AG04450 (cell line): ENCODE measurements around the gene DSTN. TPM values are rescaled to one million over a fixed set of nuclear protein-coding genes. Genes with fewer than 3 reads are reported as not detected.

Experiments
- CTCF ChIA-PET: fragments of 300-600, 350-600 bp; formaldehyde crosslinking; extraction: SDS; loops from one replicate; lab custom pipeline; 2022; ENCODE audit warnings: antibody characterized with exemption, inconsistent platforms; lab: Charles Lee
- POLR2A ChIA-PET: fragments of 350-600 bp; formaldehyde crosslinking; extraction: SDS; loops from one replicate; lab custom pipeline; 2021; ENCODE audit warnings: antibody characterized with exemption, inconsistent platforms; lab: Yijun Ruan, JAX
- DNase-seq: peaks from one replicate; pipeline ENCODE4 v3.0.0-alpha.2; 2011; ENCODE audit warnings: low read depth, low spot score
- H3K27ac ChIP-seq: one replicate; pipeline ENCODE4 v1.5.1; 2012; ENCODE audit warnings: low read depth, low read length, control low read depth
- H3K27me3 ChIP-seq: one replicate; pipeline ENCODE4 v1.6.0; 2012; ENCODE audit warnings: low read length; ENCODE audit not compliant: control insufficient read depth, insufficient read depth
- H3K4me3 ChIP-seq: 2 replicates; pipeline ENCODE4 v1.5.1; 2011; ENCODE audit warnings: mild to moderate bottlenecking, low read depth, low read length, control low read depth
- H3K9me3 ChIP-seq: 2 replicates; pipeline ENCODE4 v1.5.1; 2012; ENCODE audit warnings: low read length; ENCODE audit not compliant: control insufficient read depth, insufficient read depth
- CTCF ChIP-seq: IDR thresholded peaks from 2 replicates; pipeline ENCODE4 v1.5.1; 2011; ENCODE audit warnings: low read depth, low read length, control low read depth, inconsistent platforms
- polyA plus RNA-seq: library from polyadenylated mRNA; depleted of rRNA; stranded (reverse); fragments of >200 nt; gene quantifications from 2 replicates; pipeline ENCODE4 v1.2.3, GENCODE V29; 2011

The DSTN gene
- polyA plus RNA-seq, 1 experiment, result 414 TPM

GRCh38 chr20:17617868-17618672 is 48.2 kb downstream of the DSTN start:
- CTCF ChIA-PET, result interaction anchor here (0.6 to 2.4 kb wide), 6 partner anchors 16 to 429 kb away, joined by 3 to 11 read pairs (median 4); no protein-coding TSS in a partner anchor

GRCh38 chr20:17618673-17619013 is 48.8 kb downstream of the DSTN start:
- DNase-seq, result no peak
- Histone ChIP-seq H3K4me3 (no peak overlapping the region), H3K27me3 (no peaks in the 10 kb centered on the region), H3K9me3 (no peaks in the 10 kb centered on the region; the same call in 1 of the 2 replicates), H3K27ac (no peak overlapping the region)
- ChIA-PET POLR2A (no interaction called here), CTCF (interaction anchor here (1.0 to 2.4 kb wide), 2 partner anchors 82 to 114 kb away, joined by 4 to 11 read pairs; no protein-coding TSS in a partner anchor)
- no peak for TF ChIP-seq CTCF

More at GRCh38 chr20:17617868-17618672, 48.2 kb downstream of the DSTN start:
- Histone ChIP-seq H3K27me3 (no peaks in the 10 kb centered on the region), H3K4me3 (no peak overlapping the region), H3K27ac (peak overlapping the region; percentile 39), H3K9me3 (no peaks in the 10 kb centered on the region; the same call in 1 of the 2 replicates)
- POLR2A ChIA-PET, result no interaction called here
- TF ChIP-seq CTCF, result no peak
- no peak for DNase-seq

GRCh38 chr20:17619351-17620093 is 49.6 kb downstream of the DSTN start:
- ChIA-PET CTCF (no interaction called here), POLR2A (no interaction called here)
- no peaks in the 10 kb centered on the region for H3K27me3 ChIP-seq
- no peak overlapping the region for H3K27ac ChIP-seq
- DNase-seq, result no peak
- TF ChIP-seq CTCF, result no peak
- no peaks in the 10 kb centered on the region; the same call in 1 of the 2 replicates for H3K9me3 ChIP-seq
- no peak overlapping the region for H3K4me3 ChIP-seq

- ChIA-PET CTCF (interaction anchor here (2.1 kb wide), 1 partner anchor 11 kb away, joined by 6 read pairs; no protein-coding TSS in a partner anchor), POLR2A (no interaction called here)
- no peak for TF ChIP-seq CTCF
- H3K9me3 ChIP-seq, result no peaks in the 10 kb centered on the region; the same call in 1 of the 2 replicates
- no peak overlapping the region for H3K27ac ChIP-seq
- H3K4me3 ChIP-seq, result no peak overlapping the region
- no peaks in the 10 kb centered on the region for H3K27me3 ChIP-seq
- DNase-seq, result no peak
Observed at GRCh38 chr20:17620371-17621228, 50.7 kb downstream of the DSTN start.
